22Rv1 (cell line): ENCODE measurements around the gene RPL12.
A peak's percentile ranks its signal among the peaks of the same experiment; 100 is the strongest.

Experiments
- H3K27ac ChIP-seq: fragments of 450-650 bp; 2 replicates; pipeline ENCODE4 v1.5.1; 2017
- ZFX ChIP-seq: fragments of 450-650 bp; IDR thresholded peaks from 2 replicates; pipeline ENCODE4 v1.6.1; 2017; ENCODE audit warnings: antibody characterized with exemption, borderline replicate concordance
- TF ChIP-seq, protein P1 (sequence below): fragments of 450-650 bp; IDR thresholded peaks from 2 replicates; pipeline ENCODE4 v1.5.1; 2017; ENCODE audit warnings: mild to moderate bottlenecking

The RPL12 gene

DNA sequence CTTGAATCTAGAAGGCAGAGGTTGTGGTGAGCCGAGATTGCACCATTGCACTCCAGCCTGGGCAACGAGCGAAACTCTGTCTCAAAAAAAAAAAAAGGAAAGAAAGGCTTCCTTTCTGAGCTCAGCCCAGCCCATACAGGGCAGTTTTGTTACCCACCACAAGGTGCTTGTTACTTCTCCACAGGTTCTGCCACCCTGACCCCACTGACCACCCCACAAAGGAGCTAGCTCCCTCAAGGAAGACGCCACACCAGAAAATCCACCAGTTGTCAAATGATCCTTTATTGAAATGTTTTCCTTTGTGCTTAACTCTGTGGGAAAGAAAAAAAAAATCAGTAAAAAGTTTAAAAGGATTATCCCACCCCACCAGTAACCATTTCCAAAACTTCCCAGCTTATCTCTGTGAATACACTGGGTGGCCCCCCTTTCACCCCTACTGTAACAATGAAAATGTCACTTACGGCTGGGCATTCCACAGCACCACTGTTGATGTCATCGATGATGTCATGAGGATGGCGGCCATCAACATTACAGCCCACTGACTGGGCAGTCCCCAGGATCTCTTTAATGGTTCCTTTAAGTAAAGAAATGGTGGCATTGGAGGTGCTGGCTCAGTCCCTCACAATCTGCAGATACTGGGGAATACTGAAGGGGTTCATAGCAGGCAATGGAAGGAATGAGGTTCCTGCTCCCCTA, 3.6 kb downstream of the RPL12 start:
- H3K27ac ChIP-seq = peak overlapping the region; percentile 95
- TF ChIP-seq ZFX = no peak
- TF ChIP-seq, protein P1, sequence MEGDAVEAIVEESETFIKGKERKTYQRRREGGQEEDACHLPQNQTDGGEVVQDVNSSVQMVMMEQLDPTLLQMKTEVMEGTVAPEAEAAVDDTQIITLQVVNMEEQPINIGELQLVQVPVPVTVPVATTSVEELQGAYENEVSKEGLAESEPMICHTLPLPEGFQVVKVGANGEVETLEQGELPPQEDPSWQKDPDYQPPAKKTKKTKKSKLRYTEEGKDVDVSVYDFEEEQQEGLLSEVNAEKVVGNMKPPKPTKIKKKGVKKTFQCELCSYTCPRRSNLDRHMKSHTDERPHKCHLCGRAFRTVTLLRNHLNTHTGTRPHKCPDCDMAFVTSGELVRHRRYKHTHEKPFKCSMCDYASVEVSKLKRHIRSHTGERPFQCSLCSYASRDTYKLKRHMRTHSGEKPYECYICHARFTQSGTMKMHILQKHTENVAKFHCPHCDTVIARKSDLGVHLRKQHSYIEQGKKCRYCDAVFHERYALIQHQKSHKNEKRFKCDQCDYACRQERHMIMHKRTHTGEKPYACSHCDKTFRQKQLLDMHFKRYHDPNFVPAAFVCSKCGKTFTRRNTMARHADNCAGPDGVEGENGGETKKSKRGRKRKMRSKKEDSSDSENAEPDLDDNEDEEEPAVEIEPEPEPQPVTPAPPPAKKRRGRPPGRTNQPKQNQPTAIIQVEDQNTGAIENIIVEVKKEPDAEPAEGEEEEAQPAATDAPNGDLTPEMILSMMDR = no peak

DNA sequence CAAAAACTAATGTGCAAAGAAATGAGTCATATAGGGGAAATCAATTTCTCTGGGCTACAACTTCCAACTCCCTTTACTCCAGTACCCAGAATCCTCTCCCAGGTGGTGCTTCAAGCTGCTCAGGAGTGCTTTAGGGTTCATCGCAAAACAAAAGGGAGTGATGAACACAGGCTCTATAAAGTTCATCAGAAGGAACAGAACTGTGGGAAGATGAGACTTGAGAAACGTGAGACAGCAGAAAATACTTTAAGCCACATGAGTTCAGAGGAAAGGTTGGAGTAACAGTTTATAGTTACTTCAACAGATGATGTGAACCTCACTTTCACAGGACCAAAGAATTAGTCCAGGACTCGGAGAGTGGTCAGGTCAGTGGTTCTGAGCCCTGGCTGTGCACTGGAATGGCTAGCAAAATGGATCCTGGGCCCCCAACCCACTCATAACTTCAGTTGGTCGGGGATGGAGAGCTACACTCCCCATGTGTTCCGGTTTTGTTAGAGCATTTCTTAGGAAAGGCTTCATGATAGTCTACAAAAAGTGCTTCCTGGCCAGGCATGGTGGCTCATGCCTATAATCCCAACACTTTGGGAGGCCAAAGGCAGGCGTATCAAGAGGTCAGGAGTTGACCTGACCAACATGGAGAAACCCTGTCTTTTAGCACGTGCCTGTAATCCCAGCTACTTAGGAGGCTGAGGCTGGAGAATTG, 4.3 kb downstream of the RPL12 start:
- no peak for TF ChIP-seq ZFX
- TF ChIP-seq, protein P1 = no peak
- H3K27ac ChIP-seq = peak overlapping the region; percentile 95

- peak overlapping the region; percentile 95 for H3K27ac ChIP-seq
- TF ChIP-seq, protein P1 = no peak
- TF ChIP-seq ZFX = no peak
Measured at GRCh38 chr9:127445851-127446712, 5.1 kb downstream of the RPL12 start.

- H3K27ac ChIP-seq = peak overlapping the region; percentile 95
- TF ChIP-seq, protein P1 = no peak
- no peak for TF ChIP-seq ZFX
Measured at GRCh38 chr9:127444921-127445850, 6.0 kb downstream of the RPL12 start.

DNA sequence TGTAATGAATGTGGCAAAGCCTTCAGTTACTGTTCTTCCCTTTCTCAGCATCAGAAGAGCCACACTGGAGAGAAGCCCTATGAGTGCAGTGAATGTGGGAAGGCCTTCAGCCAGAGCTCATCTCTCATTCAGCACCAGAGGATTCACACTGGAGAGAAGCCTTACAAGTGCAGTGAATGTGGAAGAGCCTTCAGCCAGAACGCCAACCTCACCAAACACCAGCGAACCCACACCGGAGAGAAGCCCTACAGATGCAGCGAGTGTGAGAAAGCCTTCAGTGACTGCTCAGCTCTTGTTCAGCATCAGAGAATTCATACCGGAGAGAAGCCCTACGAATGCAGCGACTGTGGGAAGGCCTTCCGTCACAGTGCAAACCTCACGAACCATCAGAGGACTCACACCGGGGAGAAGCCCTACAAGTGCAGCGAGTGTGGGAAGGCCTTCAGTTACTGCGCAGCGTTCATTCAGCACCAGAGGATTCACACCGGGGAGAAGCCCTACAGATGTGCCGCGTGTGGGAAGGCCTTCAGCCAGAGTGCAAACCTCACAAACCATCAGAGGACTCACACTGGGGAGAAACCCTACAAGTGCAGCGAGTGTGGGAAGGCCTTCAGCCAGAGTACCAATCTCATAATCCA, 6.8 kb downstream of the RPL12 start:
- H3K27ac ChIP-seq = no peak overlapping the region
- TF ChIP-seq, protein P1 = no peak
- no peak for TF ChIP-seq ZFX

DNA sequence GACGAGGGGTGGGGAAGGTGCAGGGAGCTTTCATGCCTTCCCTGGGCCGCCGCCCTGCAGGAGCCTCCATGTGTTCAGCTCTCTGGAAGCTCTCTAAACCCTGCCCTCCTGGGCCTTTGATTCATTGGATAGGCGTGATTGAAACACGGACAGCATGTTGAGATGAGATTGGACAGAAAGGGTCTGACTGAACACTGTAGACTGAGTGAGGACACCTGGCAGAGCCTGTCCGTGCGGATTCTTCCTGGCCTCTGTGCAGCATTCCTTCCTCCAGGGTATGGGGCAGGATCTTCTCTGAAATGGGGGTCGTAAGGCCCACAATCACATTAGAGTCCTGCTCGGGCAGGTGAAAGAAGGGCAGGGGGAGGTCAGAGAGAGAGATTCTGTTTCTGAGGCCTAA, 12.8 kb downstream of the RPL12 start:
- TF ChIP-seq ZFX = no peak
- TF ChIP-seq, protein P1 = no peak
- no peak overlapping the region for H3K27ac ChIP-seq
